ENCODE data around the gene MRPL14.
"Not testable (repeated sequence)": the region's sequence is repeated elsewhere in the genome, so short reads cannot be mapped to it uniquely, and the experiment has no call there.

Gene MRPL14

DNA sequence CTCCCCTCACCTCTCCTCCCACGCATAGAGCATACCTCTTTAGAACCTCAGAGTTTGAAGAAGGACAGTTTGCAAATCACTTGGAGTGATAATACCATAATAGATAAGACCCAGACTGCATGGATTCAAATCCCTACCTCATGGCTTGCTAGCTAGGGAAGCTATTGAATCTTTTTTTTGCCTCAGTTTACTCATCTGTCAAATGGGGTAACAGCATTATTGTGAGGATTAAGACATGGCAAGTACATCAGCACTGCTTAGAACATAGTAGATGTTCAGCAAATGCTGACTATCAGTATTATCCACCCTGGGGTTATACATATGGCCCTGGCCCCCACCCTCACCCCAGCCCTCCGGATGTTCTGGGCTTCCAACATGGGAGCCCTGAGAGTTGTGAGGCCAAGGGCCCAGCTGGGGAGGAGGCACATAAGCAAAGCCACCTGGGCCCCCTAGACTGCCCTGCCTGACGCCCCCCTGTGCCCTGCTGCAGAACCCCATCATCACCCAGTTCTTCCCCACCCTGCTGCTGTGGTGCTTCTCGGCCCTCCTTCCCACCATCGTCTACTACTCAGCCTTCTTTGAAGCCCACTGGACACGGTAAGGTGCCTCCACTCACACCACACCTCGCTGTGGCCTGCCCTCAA lies 22.2 kb upstream of the MRPL14 start:
- DNase-seq, result no peak

DNA sequence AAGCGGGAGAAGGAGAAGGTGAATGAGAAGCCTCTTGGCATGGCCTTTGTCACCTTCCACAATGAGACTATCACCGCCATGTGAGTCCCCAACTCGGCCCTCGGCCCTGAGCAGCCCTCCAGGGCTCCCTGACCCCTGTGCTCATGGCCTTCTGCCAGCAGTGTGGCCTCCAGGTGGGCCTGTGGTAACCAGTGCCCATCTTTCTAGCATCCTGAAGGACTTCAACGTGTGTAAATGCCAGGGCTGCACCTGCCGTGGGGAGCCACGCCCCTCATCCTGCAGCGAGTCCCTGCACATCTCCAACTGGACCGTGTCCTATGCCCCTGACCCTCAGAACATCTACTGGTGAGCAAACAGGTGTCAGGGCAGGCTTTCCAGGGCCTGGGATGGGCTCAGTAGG lies 21.1 kb upstream of the MRPL14 start:
- DNase-seq, result no peak

DNA sequence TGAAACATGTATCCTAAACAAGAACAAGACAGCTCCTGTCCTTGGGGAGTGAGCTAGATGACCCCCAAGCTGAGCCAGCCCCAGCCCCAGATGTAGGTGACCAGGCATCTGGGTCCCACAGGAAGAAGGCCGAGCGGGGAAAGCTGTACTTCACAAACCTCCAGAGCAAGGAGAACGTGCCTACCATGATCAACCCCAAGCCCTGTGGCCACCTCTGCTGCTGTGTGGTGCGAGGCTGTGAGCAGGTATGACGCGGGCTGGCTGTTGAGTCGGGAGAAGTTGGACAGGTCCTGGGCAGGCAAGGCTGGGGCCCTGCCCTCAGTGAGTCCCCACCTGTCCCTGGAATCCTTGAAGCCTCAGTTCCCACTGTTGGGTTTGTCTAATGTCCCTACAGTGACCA lies 20.0 kb upstream of the MRPL14 start:
- DNase-seq, result no peak

DNA sequence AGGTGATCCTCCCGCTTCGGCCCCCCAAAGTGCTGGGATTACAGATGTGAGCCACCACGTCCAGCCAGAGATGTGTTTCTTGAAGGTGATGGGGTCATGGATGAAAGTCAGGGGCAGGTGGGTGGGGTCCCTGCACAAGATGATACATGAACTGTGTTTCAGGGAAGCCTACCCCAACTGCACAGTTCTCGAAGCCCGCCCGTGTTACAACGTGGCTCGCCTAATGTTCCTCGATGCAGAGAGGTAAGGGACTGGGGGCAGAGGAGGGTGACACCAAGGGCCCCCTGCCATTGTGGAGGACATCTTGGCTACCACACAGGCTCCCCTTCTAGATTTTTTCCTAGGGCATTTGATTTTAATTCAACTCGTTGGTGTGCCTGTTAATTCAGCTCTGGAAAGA lies 19.4 kb upstream of the MRPL14 start:
- no peak for DNase-seq

DNA sequence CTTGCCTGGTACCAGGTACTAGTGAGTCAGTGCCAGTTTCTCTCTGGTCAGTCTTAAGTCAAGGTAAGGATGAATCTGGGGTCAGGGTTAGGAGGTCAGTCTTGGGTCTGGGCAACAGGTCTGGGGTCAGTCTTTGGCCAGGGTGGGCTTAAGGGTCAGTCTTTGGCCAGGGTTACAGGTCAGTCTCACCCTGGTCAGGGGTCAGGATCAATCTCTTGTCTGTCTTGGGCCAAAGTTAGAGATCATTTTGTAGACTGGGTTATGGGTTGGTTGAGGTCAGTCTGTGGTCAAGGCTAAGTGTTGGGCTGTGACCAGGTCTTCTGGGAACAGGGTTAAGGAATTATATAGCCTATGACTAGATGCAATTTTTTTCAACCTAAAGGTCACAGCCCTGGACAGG lies 18.6 kb upstream of the MRPL14 start:
- DNase-seq, result no peak

DNA sequence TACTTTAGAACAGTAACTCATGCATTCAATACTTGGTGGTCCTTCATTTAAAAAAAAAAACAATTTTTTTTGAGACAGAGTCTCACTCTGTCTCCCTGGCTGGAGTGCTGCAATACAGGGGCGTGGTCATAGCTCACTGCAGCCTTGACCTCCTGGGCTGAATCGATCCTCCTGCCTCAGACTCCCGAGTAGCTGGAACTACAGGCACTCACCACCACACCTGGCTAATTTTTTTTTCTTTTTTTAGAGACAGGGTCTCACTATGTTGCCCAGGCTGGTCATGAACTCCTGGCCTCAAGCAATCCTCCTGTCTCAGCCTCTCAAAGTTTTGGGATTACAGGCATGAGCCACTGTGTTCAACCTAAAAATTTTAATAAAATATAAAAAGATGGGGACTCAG lies 17.3 kb upstream of the MRPL14 start:
- DNase-seq, result not testable (repeated sequence)

DNA sequence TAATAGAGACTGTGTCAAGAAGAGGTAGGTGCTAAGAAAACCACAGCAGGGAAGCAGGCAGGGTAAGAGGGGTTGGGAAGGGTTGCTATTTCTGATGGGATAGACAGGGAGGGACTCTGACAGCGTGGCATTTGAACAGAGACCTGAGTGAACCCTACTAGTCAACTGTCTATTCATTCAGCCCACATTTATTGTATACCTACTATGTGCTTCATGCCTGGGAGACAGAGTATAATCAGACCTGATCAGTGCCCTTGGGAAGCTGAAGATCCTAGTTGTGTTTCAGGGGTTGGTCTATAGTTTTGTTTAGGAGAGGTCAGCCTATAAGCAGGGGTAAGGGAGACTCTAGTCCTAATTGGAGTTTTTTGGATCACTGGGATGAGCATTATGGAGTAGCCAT lies 16.5 kb upstream of the MRPL14 start:
- no peak for DNase-seq

DNA sequence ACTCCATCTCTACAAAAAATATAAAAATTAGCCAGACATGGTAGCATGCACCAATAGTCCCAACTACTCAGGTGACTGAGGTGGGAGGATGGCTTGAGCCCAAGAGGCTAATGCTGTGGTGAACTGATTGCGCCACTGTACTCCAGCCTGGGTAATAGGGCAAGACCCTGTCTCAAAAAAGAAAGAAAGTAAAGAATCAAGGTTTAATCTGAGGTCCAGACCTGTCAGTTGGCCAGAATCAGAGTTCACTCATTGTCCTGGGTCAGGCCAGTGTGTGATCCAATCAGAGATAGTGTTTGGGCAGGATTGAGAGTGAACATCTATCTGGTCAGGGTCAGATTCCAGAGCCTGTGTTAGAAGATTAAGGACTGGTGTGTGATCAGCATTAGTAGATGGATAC lies 15.6 kb upstream of the MRPL14 start:
- no peak for DNase-seq

DNA sequence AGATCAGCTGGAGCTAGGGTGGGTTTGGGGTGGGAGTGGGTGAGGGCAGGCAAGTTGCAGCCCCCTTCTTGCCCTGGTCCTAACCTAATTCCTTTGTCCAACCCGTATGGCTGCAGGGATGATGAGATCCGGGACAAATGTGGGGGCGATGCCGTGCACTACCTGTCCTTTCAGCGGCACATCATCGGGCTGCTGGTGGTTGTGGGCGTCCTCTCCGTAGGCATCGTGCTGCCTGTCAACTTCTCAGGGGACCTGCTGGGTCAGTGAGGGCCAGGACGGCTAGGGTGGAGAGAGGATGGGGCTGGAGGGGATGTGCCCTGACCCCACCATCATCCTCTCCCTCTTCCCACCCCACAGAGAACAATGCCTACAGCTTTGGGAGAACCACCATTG lies 12.1 kb upstream of the MRPL14 start:
- DNase-seq, result no peak

DNA sequence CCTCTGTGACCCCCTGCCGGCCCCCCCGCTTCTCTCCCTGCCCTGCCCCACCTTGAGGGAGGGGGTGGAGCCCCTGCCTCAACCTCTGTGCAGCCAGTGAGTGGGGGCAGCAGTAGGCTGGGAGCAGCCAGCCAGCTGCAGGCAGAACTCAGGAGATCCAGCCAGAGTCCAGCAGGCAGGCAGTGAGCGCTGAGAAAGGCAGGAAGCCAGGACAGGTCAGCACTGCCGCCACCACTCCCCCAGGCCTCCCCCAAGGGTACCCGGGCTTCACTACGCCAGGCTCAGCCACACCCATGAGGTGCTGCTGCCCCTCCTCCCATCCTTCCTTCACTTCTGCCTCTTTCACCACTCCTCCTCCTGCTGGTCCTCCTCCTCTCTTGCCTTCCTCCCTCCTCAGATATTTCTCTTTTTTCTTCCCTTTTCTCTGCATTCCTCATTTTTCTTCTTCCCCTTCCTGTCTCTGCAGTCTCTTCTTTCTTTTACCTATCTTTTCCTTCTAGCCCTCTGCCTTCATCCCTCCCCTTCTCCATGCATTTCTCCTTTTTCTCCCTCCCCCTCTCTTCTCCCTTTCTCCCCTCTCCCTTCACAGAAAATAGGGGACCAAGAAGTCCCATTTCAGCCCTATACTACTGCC lies 11.6 kb upstream of the MRPL14 start:
- DNase-seq, result no peak

DNA sequence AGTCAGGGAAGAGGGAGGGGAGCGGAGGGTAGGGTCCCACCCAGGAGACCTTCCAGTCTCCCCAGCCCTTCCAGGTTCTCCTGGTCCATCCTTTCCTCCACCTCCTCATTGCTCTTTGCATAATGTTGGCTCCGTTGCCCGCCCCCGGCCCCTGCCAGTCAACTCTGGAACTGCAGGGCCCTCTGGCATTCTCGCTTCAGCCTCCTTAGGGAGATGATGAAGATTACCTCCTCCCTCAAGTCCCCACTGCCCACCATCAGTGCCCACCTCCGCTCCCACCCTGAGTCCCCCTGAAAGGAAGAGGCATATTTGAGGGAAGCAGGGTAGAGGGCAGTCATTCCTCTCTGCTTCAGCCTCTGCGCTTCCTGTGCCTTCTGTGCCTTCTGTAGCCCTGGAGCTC lies 8.6 kb upstream of the MRPL14 start:
- no peak for DNase-seq

DNA sequence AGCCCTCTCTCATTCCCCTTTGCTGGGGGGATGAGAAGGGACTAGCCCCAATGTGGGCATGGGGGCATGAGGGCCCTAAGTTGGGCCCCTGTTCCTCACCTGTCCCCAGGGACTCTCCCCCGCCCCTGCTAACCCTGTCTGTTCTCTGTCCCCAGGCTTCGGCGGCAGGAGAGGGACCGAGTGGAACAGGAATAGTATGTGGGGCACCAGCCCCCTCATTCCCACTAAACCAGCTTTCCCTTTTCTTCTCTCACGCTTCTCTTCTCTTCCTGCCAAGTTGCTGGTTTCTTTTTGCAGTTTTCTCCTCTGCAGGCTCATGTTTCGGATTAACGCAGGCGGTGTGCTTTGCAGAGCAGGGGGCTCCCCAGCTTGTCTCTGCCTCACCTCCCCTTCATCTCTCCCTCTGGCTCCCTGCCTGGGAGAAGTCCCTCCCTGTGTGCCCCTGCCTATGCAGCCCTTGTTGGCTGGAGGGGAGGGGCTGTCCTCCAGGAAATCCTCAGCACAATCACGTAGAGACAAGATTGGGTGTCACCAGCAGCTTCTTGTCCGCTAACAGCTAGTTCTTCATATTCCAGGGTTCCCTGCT lies 8.0 kb upstream of the MRPL14 start:
- no peak for DNase-seq

DNA sequence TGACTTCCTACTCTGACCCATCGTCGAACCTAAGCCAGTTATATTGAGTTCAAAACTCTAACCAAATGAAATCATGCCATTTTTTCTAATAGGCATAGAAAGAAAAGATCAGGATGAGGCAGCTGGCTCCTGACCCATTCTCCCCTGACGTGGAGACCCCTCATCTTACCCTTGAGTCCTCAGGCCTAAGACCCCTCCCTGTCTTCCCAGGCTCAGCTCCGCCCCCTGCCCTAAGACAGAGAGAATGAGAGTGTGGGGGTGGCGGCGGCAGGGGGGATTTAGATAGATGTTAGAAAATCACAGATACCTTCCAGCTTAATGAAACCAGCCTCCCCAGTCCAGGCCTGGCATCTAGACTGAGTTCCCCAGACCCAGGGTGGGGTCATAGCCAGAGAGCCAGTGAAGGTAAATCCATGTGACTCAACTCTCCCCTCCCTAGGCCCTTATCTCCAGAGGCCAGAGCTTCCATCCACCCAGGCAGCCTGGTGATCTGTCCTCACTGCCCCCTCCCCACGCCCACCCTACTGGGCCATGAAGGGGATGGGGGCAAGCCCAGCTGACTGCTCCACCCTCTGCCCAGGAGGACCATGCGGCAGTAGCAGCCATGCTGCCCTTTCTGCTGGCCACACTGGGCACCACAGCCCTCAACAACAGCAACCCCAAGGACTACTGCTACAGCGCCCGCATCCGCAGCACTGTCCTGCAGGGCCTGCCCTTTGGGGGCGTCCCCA lies 6.9 kb upstream of the MRPL14 start:
- DNase-seq, result no peak

DNA sequence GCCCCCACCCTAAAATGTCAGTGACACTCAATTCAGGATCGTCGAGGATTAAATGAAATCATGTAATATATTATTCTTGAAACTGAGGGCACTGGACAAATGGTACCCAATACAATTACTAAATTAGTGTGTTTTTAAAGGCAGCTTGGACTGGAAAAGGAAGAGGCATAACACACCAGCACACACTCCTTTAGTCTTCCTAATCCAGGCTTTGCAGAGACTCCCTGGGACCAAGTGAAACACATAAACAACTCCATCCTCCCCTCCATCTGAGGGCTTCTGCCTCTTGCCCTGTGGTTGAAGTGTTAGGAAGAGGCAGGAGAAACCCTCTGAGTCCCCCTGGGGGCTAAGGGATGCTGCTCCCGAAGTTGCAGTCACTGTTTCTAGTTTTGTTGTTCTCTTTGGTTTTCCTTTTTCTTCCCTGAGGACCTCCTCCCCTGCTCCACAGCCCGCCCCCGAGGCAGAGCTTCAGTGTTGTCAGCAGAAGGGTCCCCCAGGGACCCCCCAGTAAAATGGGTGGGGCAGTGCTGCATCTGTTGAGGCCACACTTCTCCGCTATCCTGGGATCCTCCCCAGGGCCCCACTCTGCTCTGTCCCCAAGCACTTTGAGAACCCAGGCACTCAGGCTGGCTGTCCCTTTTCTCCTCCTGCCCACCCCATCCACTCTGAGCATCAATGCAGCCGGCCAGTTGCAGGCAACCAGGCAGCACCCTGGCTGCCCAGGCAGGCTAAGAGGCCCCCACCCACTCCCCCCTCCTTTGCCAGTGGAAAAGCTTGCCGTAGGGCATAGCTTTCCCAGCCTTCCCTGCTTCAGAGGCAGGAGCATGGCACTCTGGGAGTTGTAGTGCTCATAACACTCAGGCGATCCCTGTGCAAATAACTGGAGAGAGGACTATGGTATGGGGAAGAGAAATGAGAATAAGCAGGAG lies 6.0 kb upstream of the MRPL14 start:
- no peak for DNase-seq

DNA sequence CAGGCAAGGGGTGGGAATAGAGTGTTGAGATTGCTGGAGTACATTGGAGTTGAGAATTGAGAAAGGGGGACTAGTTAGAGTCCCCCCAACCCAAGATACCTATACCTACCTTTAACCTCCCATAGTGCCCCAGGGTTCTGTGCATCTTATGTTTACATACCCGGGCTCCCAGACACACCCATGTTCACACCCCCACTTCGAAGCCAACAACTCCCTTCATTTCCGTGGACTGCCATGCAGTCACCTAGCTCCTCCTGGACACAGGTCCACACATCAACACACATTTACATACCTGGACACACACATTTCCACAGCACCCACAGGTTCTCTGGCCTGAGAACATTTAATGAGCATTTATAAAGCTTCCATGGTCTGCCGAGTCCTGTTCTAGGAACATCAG lies 5.2 kb upstream of the MRPL14 start:
- DNase-seq, result no peak

DNA sequence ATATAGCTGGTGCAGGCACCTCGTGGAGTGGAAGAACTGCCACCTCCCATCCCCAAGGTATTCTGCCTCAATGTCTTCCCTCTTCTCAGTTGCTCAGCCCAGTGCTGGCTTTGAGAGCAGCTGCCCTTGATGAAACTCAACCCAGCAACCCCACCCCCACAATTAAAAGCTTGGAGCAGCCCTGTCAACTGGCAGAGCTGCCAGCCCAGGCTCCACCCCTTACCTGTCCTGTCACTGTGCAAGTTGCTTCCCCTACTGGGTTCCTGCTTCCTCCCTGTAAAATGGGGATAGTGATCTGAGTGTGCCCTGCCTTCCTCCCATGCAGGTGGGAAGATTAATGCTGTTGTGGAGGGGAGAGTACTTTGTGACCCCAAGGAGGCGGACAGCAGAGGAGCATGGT lies 4.6 kb upstream of the MRPL14 start:
- no peak for DNase-seq

DNA sequence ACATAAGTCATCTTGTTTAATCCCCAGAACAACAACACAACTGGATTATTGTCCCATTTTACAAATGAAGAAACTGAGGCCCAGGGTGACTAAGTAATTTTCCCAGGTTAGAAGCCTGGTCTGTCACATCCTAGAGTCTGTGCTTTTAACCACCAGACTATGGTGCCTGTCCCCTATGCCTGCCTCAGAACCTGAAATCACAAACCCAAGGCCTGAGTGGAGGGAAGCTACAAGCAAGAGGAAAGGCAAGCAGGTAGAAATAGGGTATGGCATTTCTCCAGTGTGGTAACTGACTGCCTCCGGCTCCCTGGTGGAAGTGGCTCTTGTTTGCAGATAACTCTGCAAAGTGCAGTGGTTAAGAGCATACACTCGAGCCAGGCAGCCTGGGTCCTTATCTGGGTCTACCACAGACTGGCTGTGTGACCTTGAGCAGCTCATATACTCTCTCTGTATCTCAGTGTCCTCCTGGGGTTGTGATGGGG lies 2.6 kb upstream of the MRPL14 start:
- no peak for DNase-seq

DNA sequence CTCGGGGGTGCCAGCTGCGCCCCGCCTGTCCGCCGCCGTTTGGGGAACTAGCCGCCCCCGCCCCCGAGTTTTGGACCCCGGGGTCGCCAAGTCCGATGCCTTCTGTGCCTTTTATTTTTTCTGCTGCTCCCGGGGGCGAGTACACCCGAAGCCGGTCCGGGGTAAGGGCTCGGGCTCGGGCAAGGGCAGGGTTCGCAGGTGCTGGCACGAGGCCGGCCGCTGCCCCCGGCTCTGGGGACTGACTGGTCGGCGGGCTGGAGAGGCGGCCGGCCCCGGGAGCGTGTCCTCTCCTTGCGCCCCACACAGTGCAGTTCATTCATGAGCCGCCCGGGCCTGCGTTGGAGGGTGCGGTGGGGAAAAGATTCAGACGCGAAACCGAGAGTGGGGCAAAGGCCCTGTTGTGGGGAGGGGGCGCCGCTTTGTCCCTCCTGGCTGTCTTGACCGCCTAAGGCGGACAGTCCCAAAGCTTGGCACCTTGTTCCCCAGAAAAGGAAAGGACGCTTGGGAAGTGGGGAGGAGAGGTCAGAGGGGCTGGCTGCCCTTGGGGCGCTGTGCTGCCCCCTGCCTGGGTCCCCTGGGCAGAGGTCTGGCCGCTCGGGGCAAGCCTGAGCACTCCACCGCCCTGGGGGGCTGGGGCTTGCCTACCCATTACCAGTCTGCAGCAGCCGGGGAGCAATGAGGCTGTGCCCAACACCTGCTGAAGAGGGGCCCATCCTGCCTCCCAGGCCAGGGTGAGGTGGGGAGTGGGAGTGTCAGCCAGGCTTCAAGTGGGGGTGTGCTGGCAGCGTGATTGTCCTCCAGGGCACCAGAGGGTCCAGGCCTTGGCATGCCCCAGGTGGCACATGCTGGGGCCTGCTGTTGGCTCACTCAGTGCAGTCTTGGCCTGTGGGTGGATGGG lies 1.0 kb upstream of the MRPL14 start:
- DNase-seq, result peak; percentile 63

DNA sequence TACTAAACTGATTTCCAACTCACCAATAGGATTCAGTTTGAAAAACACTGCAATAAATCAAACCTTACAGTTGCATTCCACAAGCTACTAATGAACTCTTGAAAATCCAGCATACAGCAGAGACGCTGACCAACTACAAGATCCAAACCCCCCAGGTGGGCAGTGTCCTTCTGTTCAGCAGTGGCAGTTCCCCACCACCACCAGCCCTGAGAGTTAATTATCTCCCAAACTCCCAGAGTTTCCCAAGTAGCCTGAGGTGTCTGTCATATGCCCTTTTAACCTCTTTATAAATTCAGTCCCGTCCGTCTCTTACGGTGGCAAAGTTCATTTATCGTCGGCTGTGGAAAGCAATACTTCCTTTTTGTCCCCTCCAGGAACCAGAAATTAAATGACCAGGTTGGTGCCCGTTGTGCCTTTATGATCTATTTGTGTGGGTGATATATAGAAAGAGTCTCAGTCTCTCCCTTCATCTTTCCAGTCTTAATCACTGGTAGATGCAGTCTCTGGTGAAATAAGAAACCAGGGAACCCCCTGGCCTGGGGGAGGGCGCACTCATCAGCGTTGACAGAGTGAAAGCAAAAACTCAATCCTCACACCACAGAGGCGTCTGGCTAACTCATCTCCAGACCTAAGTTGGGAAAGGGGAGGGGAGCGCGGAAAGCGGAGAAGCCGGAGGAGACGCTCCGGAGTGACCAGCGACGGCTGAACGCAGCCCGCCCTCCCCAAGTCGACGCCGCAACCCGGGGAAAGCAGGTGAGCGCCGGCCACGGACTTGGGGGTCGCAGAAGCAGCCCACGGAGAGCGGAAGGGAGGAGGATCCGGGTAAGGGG lies 717 bp downstream of the MRPL14 start:
- DNase-seq, result peak; percentile 90

DNA sequence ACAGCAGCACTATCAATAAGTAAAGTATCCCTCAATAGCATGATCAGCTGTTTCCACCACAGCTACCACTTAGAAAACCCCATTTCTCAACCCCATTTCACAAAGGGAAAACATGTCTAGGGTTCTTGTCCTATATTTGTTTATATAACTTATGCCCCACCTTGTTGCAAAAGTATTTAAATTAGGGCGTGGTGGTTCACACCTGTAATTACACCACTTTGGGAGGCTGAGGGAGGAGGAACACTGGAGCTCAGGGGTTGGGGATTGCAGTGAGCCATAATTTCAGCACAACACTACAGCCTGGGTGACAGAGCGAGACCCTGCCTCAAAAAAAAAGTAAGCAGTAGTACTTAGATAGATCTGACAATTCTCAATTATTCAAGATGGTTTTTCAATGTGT lies 3.7 kb downstream of the MRPL14 start:
- no peak for DNase-seq

DNA sequence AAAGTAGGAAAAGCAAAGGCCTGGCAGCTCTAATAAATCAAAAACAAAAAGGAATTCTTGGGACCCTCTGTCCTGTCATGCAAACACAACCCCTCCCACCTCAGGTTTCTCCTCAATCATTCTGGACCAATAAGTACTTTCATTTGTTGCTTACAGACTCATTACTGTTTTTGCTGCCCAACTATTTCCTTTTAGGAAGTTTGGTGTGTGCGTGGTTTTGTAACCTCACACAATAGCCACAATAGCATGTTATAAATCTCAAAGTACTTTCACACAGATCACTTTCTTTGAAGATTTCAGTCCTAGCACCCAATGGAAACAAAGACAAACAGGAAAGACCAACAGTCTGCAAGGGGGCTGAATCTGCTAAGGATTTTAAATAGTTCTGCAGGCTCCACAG lies 4.5 kb downstream of the MRPL14 start:
- no peak for DNase-seq
